HG03442 (cell line): Measurements from ENCODE around the gene LIME1.

Source experiments
- ATAC-seq: cut with Tn5 transposase; IDR thresholded peaks from one replicate; pipeline ENCODE4 v1.9.1; 2021; ENCODE audit warnings: mild to moderate bottlenecking, moderate library complexity; ENCODE audit not compliant: unreplicated experiment

LIME1 gene, protein sequence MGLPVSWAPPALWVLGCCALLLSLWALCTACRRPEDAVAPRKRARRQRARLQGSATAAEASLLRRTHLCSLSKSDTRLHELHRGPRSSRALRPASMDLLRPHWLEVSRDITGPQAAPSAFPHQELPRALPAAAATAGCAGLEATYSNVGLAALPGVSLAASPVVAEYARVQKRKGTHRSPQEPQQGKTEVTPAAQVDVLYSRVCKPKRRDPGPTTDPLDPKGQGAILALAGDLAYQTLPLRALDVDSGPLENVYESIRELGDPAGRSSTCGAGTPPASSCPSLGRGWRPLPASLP

GRCh38 chr20:63735859-63736718, at the start of gene LIME1:
TSS of gene LIME1 (plus strand) at chr20:63736664. CDS start at chr20:63737550, 886 bp downstream.
- ATAC-seq: no peak

GRCh38 chr20:63687419-63688178, 48.9 kb upstream of the LIME1 start:
- no peak for ATAC-seq

GRCh38 chr20:63688228-63689045, 48.0 kb upstream of the LIME1 start:
- no peak for ATAC-seq

DNA sequence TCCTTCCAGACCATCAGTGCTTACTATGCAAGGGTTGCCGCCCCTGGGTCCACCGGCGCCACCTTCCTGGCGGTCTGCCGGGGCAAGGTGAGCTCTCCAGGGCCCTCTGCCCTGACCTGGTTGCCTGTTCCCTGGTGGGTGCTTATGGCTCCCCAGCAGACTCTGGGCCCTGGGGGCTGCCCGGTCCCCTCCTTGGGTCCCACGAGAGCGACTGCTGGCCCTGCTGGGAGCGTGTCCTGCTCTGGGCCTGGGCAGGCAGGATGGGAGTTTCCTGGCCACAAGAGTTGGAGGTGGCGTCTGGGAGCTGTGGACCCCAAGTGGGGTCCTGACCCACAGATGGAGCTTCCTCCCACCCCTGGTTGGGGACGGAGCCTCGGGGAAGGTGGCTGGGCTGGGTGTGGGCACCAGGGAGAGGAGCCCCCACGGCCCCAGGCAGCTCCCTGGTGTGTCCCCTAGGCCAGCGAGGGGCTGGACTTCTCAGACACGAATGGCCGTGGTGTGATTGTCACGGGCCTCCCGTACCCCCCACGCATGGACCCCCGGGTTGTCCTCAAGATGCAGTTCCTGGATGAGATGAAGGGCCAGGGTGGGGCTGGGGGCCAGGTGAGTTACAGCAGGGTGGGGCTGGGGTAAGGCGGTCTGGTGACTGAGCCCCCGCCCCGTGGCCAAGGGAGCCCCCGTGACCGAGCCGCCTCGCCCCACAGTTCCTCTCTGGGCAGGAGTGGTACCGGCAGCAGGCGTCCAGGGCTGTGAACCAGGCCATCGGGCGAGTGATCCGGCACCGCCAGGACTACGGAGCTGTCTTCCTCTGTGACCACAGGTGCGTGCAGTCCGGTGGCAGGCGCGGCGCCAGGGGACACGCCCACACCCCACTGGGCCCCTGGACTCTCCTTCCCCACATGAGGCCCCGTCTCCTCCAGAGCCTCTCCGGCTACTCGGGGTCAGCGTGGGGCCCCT, 47.1 kb upstream of the LIME1 start:
- ATAC-seq: no peak

DNA sequence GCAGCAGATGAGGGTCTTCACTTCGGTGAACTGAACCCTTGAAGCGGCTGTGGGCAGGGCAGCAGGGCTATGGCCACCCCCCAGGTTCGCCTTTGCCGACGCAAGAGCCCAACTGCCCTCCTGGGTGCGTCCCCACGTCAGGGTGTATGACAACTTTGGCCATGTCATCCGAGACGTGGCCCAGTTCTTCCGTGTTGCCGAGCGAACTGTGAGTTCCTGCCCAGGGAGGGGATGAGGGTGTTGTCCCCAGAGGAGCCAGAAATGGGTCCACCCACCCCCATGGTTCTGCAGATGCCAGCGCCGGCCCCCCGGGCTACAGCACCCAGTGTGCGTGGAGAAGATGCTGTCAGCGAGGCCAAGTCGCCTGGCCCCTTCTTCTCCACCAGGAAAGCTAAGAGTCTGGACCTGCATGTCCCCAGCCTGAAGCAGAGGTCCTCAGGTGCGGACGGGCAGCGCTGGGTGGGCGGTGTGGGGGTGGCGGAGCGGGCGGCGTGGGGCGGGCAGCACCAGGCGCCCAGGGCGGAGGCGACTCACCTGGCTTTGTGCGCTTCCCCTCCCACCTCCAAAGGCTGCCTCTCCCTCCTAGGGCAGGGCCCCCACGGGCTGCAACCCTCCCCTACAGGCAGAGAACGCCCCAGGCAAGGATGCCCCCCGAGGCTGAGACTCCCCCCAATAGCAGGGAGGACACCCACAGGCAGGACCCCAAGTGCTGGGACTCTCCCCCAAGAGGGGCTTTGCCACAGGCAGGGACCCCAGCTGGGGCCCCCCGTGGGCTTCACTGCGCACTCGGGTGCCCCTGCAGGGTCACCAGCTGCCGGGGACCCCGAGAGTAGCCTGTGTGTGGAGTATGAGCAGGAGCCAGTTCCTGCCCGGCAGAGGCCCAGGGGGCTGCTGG, 46.2 kb upstream of the LIME1 start:
- ATAC-seq: no peak

DNA sequence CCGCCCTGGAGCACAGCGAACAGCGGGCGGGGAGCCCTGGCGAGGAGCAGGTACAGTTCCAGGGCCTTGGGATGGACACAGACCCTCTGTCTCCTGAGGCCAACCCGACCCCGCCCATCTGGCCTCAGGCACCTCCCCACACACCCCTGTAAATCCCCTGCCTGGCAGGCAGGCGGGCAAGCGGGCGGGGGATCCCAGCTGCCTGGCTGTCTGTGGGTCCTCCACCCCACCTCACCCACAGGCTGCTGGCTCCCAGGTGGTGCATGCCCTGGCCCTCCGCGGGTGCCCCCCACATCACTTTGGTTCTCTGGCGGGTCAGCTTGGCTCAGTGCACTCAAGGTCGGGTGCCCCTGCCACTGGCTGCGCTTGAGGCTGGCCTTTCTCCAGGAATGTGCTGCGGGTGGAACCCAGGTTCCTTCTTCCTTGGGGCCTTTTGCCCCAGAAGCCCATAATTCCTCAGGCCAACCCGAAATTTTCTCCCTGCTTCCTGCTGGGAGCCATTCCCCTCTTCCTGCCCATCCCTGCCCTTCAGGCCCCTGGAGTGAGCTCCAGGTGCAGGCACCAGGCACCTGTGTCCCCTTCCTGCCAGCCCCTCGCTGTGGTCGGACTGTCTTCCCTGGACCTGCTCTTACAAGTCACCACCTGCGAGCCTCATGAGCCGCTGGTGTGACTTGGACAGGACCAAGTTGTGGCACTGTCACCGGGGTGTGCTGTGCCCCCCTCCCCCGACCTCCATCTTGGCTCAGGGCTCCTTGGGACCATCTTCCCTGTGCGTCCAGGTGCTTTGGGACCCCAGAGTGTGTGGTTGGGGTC, 45.4 kb upstream of the LIME1 start:
- no peak for ATAC-seq

GRCh38 chr20:63691711-63692435, 44.6 kb upstream of the LIME1 start:
- ATAC-seq: no peak

GRCh38 chr20:63692436-63693082, 43.9 kb upstream of the LIME1 start:
- ATAC-seq: no peak

DNA sequence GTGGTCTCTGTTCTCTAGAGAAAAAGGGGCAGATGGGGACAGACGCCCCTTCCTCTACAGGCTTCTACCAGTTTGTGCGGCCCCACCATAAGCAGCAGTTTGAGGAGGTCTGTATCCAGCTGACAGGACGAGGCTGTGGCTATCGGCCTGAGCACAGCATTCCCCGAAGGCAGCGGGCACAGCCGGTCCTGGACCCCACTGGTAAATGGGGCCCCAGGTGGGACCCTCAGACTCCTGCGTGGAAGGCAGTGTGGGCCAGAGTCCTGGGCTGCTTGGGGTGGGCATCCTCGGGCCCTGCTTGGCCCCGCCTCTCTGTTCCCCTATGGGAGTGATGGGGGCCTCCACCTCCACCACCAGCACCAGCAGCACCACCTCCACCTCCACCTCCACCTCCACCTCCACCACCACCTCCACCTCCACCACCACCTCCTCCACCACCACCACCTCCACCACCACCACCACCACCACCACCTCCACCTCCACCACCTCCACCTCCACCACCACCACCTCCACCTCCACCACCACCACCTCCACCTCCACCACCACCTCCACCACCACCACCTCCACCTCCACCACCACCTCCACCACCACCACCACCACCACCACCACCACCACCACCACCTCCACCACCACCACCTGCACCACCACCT, 43.3 kb upstream of the LIME1 start:
- ATAC-seq: no peak

- no peak for ATAC-seq
These were observed 42.5 kb upstream of the LIME1 start for GRCh38 chr20:63693733-63694583.

- no peak for ATAC-seq
These were observed 41.7 kb upstream of the LIME1 start for GRCh38 chr20:63694584-63695423.

DNA sequence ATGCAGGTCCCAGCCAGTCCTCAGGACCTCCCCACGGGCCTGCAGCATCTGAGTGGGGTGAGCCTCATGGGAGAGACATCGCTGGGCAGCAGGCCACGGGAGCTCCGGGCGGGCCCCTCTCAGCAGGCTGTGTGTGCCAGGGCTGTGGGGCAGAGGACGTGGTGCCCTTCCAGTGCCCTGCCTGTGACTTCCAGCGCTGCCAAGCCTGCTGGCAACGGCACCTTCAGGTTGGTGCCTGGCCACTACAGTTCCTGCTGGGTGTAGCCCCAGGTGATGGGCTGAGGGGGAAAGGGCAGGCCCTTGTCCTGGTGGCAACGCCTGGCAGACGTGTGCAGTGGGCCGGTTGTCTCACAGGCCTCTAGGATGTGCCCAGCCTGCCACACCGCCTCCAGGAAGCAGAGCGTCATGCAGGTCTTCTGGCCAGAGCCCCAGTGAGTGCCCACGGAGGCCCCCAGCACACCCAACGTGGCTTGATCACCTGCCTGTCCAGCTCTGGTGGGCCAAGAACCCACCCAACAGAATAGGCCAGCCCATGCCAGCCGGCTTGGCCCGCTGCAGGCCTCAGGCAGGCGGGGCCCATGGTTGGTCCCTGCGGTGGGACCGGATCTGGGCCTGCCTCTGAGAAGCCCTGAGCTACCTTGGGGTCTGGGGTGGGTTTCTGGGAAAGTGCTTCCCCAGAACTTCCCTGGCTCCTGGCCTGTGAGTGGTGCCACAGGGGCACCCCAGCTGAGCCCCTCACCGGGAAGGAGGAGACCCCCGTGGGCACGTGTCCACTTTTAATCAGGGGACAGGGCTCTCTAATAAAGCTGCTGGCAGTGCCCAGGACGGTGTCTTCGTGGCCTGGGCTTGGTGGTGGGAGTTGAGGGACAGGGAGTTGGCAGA, 40.8 kb upstream of the LIME1 start:
- no peak for ATAC-seq

DNA sequence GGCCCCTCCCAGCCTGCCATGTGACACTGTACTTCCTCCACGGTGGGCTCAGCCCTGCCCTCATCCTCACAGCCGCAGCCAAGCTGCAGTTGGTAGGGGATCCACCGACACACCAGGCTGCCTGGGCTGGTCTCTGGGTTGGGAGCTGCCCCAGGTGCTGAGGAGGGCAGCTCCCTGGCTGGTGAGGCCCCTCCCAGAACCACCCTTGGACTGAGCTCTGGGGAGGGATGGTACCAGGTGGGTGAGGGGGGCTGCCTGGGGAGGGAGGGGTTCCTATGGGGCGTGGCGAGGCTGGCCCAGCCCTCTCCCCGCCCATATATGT, 40.2 kb upstream of the LIME1 start:
- ATAC-seq: no peak
